Activated CD8-positive, alpha-beta memory T cell treated with anti-CD3 and anti-CD28 coated beads, Interleukin-2, amount 50 U/mL, for 4 hours (primary cell): ENCODE data around the gene RTP4.

Experiments used
- DNase-seq: peaks from one replicate; pipeline ENCODE4 v3.0.0-alpha.2; 2020

RTP4 gene, protein sequence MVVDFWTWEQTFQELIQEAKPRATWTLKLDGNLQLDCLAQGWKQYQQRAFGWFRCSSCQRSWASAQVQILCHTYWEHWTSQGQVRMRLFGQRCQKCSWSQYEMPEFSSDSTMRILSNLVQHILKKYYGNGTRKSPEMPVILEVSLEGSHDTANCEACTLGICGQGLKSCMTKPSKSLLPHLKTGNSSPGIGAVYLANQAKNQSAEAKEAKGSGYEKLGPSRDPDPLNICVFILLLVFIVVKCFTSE

DNA sequence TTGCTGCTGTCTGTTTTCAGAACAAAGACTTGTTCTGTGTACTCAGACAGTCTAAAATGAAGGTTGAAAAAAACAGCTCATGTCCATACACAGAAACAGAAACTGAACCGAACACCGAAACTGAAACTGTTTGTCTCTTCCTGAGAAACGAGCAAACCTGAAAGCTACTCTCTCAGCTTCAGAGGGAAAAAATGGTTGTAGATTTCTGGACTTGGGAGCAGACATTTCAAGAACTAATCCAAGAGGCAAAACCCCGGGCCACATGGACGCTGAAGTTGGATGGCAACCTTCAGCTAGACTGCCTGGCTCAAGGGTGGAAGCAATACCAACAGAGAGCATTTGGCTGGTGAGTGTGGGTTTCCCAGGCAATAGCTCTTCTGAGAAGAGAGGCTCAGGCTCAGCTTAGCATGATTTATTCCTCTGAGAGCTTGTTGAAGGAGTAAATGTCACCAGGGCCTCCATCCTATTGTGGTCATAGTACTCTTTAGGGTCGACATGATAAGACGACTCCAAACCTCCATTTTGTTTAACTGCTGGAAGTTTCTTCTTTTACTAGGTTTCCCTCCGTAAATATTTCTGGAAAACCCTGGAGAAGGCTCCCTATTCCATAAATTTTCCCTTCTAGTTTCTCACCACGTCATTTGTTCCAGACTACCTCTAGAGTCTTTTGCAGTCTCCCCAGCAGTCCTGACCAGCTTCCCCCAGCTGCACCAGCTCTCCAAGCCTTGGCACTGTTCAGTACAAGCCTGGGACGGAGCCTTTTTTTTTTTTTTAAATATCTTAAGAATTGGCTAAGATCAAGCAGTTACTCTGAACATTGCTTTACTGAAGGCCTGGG lies at the start of gene RTP4:
Gene RTP4, plus strand, starts transcription at position 135 of the 838 bp plus-strand sequence. Its CDS starts 57 bp downstream, at position 192.
- peak; percentile 15 for DNase-seq

DNA sequence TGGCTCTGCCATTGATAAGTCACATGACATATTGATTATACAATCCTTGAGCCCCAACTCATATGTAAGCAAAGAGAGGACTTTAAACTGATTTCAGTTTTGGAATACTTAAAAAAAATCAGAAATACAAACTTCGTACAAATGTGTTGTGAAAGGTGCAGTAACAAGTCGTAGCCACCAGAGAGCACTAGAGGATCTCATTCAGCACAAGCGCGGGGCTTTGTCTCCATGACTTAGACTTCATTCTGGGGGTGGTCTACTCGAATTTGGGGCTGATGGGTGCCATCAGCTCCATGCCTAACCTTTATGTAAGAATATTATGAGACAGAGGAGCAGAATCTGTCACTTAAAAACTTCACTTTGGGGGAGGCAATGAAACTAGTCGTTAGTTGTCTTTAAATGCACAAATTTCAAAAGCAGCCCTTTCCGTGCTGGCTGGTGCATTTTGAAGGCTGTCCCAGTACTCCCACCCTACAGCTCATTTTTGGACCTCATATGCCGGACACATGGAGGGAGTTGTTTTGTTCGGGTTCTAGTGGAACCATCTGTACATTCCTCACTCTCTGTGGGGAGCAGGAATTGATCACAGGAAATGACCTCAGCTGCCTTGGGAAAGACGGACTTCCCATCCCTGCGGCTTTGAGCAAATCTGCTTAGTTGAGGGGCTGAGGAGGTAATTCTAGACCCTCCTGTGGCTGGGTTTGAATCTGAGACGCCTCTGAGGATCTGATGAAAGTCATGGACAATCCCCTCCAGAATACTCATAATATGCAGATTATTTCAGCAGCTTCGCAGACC lies 49.2 kb upstream of the RTP4 start:
- DNase-seq, result peak; percentile 24

DNA sequence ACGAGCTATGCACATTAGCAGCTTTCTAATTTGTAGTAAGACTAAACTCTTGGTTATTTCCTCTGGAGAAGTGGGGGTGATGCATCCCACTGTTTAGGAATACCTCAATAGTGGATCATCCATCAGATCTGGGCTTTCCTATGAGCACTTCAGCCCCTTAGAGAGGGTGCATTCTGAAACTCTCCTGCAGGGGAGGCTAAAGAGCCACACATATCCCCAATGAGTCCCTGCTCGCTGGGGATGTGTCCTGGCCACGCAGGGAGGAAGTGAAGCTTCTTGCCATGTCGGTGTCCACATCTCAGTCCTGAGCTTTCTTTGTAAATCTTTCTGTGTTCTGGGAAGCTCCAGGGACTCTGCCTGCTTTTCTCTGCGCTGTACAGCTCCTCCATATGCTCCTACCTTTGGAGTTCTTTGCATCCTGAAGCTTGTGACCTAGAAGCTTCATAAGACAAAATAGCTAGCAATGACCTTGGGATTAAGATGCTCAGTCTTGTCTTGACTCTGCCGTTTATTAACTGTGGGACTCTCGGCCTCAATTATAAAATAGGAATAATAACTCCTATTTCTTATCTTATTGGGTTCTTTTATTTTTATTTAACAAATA lies 48.4 kb upstream of the RTP4 start:
- peak; percentile 30 for DNase-seq

- no peak for DNase-seq
These were observed 46.4 kb upstream of the RTP4 start for GRCh38 chr3:187321766-187322165.

- DNase-seq, result no peak
These were observed 45.9 kb upstream of the RTP4 start for GRCh38 chr3:187322291-187322690.

DNA sequence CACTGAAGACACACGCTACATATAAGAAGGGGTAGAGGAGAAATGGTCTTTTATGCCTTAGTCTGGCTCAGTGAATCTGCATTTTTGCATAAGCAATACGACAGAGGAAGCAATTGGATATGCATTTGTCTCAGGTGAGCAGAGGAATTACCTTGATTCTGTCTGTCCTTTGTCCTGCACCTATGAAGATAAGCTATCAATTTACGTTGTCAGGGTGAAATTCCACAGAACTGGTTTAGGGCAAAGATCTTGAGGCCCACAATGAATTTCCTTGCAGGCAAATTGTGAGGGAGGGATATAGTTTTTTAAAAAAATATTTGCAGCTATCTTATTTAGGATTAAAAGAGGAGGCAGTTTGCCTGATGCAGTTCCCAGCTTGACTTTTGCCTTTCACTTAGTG lies 45.1 kb upstream of the RTP4 start:
- no peak for DNase-seq

GRCh38 chr3:187325632-187326031 lies 42.6 kb upstream of the RTP4 start:
- no peak for DNase-seq

DNA sequence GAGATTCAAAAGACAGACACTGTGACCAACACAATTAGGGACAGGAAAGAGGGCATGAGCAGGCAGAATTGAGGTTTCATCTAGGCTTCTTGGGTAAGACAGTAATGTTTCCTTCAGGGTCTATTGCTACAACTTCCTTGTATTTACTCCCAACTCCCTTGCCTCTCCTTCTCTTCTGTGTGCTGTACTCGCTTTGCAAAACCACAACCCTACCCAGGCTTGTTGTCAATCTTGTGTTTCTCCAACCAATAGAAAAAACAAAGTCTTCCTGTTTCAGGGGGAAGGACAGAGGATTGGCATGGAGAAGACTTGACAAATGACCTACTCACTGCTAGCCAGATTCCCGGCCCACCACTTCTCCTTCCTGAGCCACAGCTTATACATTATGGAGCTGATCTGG lies 40.3 kb upstream of the RTP4 start:
- DNase-seq, result no peak

- no peak for DNase-seq
These were observed 39.5 kb upstream of the RTP4 start for GRCh38 chr3:187328691-187329090.

- DNase-seq, result no peak
These were observed 33.3 kb upstream of the RTP4 start for GRCh38 chr3:187334904-187335303.

DNA sequence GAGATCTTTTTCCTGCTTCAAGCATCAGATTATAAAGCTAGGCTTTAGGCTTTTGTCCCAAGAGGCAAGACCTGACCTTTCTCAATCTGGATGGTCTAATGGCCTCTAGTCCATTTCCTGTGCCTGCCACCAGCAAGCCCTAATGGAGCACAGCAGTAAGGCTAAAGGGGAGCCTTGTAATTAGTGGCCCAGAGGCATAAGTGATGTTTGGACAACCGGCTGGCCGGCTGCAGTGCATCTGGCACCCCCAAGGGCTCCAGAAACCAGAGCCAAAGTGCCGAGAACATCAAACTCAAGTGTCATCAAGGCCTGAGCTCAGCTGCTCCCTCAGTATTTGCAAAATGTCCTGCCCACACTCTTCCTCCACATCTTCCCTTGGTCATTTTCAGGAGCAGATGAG lies 31.9 kb upstream of the RTP4 start:
- no peak for DNase-seq

- no peak for DNase-seq
These were observed 27.6 kb upstream of the RTP4 start for GRCh38 chr3:187340578-187340977.

- no peak for DNase-seq
These were observed 25.9 kb upstream of the RTP4 start for GRCh38 chr3:187342255-187342654.

DNA sequence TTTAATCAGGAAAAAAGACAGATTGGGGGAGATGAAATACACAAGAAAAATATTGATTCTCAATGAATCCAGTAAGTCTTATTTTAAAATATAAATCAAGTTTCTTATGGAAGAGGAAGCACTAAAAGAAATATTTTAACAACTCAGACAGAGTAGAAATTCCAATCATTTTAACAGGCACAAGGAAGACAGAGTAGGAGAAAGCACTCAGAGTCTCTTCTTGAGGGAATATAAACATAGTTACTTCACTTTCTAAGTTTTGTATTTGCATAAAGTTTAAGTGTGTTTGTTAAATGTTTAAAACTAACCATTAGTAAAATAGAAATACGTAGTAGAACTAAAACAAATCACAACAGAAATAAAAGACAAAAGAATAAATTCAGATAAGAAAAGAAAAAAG lies 24.5 kb upstream of the RTP4 start:
- DNase-seq, result no peak

DNA sequence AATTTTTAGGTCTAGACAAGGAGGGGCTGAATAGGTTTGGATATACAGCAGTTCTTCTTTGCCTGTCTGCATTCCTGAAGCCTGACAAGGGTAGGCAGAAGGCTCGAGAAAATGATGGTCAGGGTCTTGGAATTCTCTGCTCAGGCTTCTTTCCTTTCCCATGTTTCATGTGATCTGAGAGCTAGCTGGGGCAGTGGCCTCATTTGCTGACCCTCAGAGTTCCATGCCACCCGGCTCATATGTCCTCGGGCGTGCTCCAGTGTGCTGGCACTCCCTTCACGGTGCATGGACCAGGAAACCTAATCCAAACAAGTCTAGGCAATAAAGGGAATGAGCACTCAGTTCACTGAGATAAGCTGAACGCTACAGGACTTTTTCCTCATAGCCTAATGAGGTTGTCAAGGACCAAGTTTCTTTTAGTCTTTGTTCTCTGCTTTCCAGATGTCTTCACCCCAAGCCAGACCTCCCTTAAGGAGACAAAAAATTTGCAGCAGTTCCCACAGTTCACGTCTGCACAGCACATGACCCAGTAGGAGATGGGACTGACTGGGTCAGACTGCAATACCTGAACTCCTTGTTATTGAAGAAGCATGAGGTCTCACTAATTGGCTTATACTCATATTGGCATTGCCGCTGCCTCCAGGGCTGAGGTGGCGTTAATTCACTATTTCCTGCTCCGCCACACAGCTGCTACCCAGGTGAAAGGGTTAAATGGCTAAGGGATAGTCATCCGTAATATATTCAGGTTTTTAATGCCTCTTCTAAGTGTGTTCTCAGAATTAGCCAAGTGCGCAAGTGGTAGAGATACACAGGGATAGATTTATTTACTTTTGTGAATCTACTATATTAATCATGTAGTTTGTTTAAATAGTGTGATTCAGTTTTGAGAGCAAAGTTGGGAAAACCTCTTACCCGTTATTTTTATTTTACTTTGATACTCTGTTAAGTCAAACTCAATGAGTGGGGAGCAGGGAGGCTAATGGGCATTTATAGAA lies 15.3 kb upstream of the RTP4 start:
- no peak for DNase-seq

DNA sequence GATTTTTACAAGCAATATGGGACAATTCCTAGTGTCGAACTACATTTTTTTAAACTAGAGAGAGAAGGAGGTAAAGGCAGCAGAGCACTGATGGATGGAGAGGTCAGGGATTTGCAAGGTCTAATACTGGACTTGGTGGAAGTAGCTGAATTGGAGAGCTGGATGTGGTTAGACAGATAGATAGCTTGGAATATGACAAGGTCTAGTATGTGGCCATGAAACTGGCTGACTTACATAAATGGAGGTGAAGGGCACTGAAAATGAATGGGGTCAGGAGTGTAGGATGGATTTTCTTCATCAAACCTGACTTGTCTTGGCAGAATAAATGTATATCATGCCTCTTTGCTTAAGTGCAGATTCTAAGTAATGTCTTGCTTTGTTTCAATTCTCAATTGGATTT lies 10.1 kb upstream of the RTP4 start:
- DNase-seq, result no peak

GRCh38 chr3:187359798-187360486 lies 8.2 kb upstream of the RTP4 start:
- DNase-seq, result no peak

GRCh38 chr3:187360596-187360995 lies 7.6 kb upstream of the RTP4 start:
- DNase-seq, result no peak

GRCh38 chr3:187361835-187362234 lies 6.3 kb upstream of the RTP4 start:
- no peak for DNase-seq

GRCh38 chr3:187367561-187368103 lies 553 bp upstream of the RTP4 start:
- DNase-seq, result no peak

DNA sequence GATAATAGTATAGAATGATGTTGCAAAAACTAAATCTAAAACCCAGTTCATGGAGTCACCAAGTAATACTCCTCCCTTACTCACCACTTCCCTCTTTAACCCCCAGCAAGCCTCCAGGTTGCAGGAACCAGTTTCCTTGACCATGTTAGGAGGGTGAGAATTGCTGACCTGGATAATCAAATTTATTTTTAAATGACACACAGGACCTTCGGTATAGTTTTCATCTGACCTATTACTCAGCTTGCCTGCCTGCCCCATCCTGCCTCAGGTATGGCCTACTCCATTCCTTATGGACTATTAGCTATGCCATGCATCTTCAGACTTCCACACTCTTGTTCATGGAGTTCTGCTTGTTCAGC lies 883 bp downstream of the RTP4 start:
- DNase-seq, result no peak
